Gastroesophageal sphincter (tissue), 4 donors: ENCODE data around the gene TMEM273. TPM values are rescaled to one million over a fixed set of nuclear protein-coding genes. Genes with fewer than 3 reads are reported as not detected.

Source experiments
- ATAC-seq: fragments of 150-250 bp; one replicate; pipeline ENCODE4 v1.9.1; 2016; ENCODE audit warnings: mild to moderate bottlenecking, moderate library complexity
- H3K27ac ChIP-seq, 4 donors: fragments of 200-600 bp; sonication (generic) in 3 of 4; 1 replicate in 3 of 4; 2 replicates in 1 of 4; pipeline ENCODE4 v1.5.1; 2016 to 2019
- H3K27me3 ChIP-seq: fragments of 200-600 bp; sonication (generic); one replicate; pipeline ENCODE4 v1.5.1; 2019
- H3K36me3 ChIP-seq, 2 donors: fragments of 200-600 bp; sonication (generic); one replicate each; pipeline ENCODE4 v1.5.1; 2019; ENCODE audit warnings: control low read depth in 1 of 2
- H3K4me1 ChIP-seq, 3 donors: fragments of 200-600 bp; sonication (generic); 1 replicate in 2 of 3; 2 replicates in 1 of 3; pipeline ENCODE4 v1.5.1; 2016 to 2019; ENCODE audit warnings: control low read depth in 2 of 3
- H3K4me3 ChIP-seq, 2 donors: fragments of 200-600 bp; sonication (generic); one replicate each; pipeline ENCODE4 v1.5.1; 2019; ENCODE audit warnings: mild to moderate bottlenecking in 1 of 2, moderate library complexity in 1 of 2
- H3K9me3 ChIP-seq, 3 donors: fragments of 200-600 bp; sonication (generic); one replicate each; pipeline ENCODE4 v1.5.1; 2017 to 2019; ENCODE audit warnings: control low read depth in 2 of 3
- EP300 ChIP-seq: sonication (generic); formaldehyde crosslinking; IDR thresholded peaks from one replicate; pipeline ENCODE4 v1.6.1; 2017; ENCODE audit warnings: antibody characterized with exemption, mild to moderate bottlenecking
- POLR2A ChIP-seq, 2 donors: fragments of 450-650 bp; IDR thresholded peaks; one replicate each; pipeline ENCODE4 v1.6.1; 2017; ENCODE audit warnings: antibody characterized with exemption in 2 of 2, mild to moderate bottlenecking in 2 of 2, moderate library complexity in 1 of 2
- POLR2AphosphoS5 ChIP-seq: sonication (generic); formaldehyde crosslinking; IDR thresholded peaks from one replicate; pipeline ENCODE4 v1.6.1; 2017; ENCODE audit warnings: antibody characterized with exemption
- WGBS, 2 donors: methylation state at CpG; one replicate each; pipeline ENCODE4 v1.1.5; 2018; ENCODE audit warnings: low coverage in 1 of 2; 5-methylcytosine and 5-hydroxymethylcytosine counted together
- total RNA-seq, 4 donors: library from RNA; depleted of rRNA; stranded (reverse); fragments of >200 nt; gene quantifications; one replicate each; pipeline ENCODE4 v1.1.0, GENCODE V29; 2016
- TF ChIP-seq, protein P1 (sequence below), 4 experiments: fragments of 200-600 bp in 2 of 4; fragments of 450-650 bp in 2 of 4; sonication (generic) in 1 of 4; IDR thresholded peaks; one replicate each; pipeline ENCODE4 v1.5.1; 2017 to 2019; ENCODE audit warnings: antibody characterized with exemption in 4 of 4, mild to moderate bottlenecking in 2 of 4, moderate library complexity in 2 of 4

The TMEM273 gene
- total RNA-seq, 4 donors from 2014 or later, result 12.4 to 65.8 (median 21.7) TPM

DNA sequence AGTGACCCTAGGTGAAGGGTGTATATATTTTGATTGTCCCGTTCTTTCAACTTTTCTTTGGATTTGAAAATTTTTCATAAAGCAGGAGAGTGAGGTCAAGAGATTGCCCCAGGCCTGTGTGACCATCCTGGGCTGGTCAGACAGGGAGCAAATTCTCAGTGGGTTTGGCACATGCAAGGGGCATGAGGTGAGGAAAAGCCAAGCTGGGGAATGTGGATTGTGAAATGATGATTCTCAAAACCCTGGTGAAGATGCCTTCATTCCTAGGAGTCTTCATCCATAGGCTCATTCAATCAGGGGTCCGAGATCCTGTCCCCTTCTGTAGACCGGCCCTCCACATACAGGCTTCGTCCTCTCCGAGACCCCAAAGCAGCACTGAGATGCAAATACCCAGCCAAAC is 27.4 kb downstream of the TMEM273 start:
- no peak for ATAC-seq
- 91 to 92% methylated on average over 1 to 5 of the region's 5 CpGs for WGBS, 2 donors

DNA sequence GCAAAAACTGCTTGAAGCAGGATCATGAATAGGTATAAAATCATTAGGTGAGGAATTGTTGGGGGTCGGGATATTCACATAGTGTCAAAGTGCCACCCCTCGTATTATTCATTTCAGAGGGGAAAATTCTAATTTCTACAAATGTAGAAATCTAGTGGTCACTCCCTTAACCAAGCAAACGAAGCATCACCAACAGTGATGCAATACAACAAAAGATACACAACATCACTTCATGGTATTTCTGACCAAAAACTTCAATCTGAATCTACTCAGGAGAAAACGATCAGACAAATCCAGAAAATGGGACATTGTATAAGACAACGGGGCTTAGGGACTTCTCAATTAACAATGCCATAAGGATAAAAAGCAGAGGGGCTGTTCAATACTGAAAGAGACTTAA is 28.1 kb downstream of the TMEM273 start:
- Histone ChIP-seq H3K36me3 (peaks cover 0 to 3% of the 10 kb centered on the region in 2 donors), H3K9me3 (no peaks in the 10 kb centered on the region), H3K27ac (no peak overlapping the region), H3K27me3 (peaks cover 7% of the 10 kb centered on the region), H3K4me1 (no peaks in the 10 kb centered on the region), H3K4me3 (no peak overlapping the region)
- TF ChIP-seq, protein P1, sequence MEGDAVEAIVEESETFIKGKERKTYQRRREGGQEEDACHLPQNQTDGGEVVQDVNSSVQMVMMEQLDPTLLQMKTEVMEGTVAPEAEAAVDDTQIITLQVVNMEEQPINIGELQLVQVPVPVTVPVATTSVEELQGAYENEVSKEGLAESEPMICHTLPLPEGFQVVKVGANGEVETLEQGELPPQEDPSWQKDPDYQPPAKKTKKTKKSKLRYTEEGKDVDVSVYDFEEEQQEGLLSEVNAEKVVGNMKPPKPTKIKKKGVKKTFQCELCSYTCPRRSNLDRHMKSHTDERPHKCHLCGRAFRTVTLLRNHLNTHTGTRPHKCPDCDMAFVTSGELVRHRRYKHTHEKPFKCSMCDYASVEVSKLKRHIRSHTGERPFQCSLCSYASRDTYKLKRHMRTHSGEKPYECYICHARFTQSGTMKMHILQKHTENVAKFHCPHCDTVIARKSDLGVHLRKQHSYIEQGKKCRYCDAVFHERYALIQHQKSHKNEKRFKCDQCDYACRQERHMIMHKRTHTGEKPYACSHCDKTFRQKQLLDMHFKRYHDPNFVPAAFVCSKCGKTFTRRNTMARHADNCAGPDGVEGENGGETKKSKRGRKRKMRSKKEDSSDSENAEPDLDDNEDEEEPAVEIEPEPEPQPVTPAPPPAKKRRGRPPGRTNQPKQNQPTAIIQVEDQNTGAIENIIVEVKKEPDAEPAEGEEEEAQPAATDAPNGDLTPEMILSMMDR (IDR thresholded peaks at IDR 0.05), result no peak
- no peak for ATAC-seq
- 87 to 90% methylated on average over 5 of the region's 5 CpGs for WGBS, 2 donors

More for the DNA sequence above, 27.4 kb downstream of the TMEM273 start:
- Histone ChIP-seq H3K27me3 (peaks cover 7% of the 10 kb centered on the region), H3K9me3 (no peaks in the 10 kb centered on the region), H3K36me3 (peaks cover 0 to 8% of the 10 kb centered on the region in 2 donors), H3K4me1 (no peaks in the 10 kb centered on the region), H3K27ac (no peak overlapping the region), H3K4me3 (no peak overlapping the region)
- TF ChIP-seq, protein P1 (IDR thresholded peaks at IDR 0.05), result no peak
- no peak for TF ChIP-seq EP300
- no peak for TF ChIP-seq POLR2AphosphoS5
- no peak for TF ChIP-seq POLR2A (IDR thresholded peaks at IDR 0.05)

DNA sequence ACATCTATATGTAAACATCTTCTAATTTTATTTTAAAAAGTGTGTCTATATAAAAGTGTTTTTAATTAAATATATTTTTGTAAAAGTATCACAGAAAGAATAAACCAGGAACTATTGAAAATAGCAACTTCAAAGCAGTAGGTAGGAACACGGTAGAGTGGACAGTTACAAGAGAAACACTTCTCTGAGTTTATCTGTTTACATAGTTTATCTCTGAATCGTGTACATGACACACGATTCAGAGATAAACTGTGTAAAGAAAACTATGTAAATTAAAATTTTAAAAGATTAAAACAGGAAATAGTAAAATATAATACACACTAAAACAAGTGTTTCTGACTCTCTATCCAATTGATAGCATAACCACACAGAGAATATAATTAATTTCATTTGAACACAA is 29.3 kb downstream of the TMEM273 start:
- no peaks in the 10 kb centered on the region for H3K4me1 ChIP-seq
- H3K9me3 ChIP-seq, result no peaks in the 10 kb centered on the region
- H3K27me3 ChIP-seq, result peaks cover 14% of the 10 kb centered on the region
- H3K27ac ChIP-seq, result no peak overlapping the region
- ATAC-seq, result no peak
- WGBS, 2 donors, result 43 to 55% methylated on average over 1 to 3 of the region's 3 CpGs
- H3K4me3 ChIP-seq, result no peak overlapping the region
- TF ChIP-seq POLR2AphosphoS5, result no peak
- no peak for TF ChIP-seq POLR2A (IDR thresholded peaks at IDR 0.05)
- TF ChIP-seq EP300, result no peak
- TF ChIP-seq, protein P1 (IDR thresholded peaks at IDR 0.05), result no peak
- no peaks in the 10 kb centered on the region for H3K36me3 ChIP-seq

DNA sequence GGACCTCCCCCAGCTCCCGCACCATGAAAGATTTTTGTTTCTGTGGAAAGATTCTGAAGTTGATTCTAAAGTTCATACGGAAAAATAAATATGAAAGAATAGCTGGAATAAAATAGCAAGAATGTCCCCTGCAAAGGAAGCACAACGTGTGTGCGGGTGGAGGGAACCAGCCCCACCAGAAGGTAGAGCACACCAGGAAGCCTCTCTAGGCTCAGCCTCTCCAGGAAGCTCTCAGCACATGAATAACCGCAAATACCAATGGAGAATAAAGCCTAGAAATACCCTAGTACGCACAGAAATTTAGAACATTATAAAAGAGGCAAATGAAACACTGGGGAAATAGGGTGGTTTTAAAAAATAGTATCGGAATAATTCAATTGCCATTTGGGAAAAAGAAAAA is 29.8 kb downstream of the TMEM273 start:
- no peaks in the 10 kb centered on the region for H3K4me1 ChIP-seq
- no peaks in the 10 kb centered on the region for H3K36me3 ChIP-seq
- TF ChIP-seq, protein P1 (IDR thresholded peaks at IDR 0.05), result no peak
- no peak for TF ChIP-seq EP300
- TF ChIP-seq POLR2AphosphoS5, result no peak
- TF ChIP-seq POLR2A (IDR thresholded peaks at IDR 0.05), result no peak
- no peak for ATAC-seq
- peaks cover 14% of the 10 kb centered on the region for H3K27me3 ChIP-seq
- no peak overlapping the region for H3K27ac ChIP-seq
- no peak overlapping the region for H3K4me3 ChIP-seq
- H3K9me3 ChIP-seq, result no peaks in the 10 kb centered on the region
- 61 to 65% methylated on average over 6 to 7 of the region's 7 CpGs for WGBS, 2 donors

DNA sequence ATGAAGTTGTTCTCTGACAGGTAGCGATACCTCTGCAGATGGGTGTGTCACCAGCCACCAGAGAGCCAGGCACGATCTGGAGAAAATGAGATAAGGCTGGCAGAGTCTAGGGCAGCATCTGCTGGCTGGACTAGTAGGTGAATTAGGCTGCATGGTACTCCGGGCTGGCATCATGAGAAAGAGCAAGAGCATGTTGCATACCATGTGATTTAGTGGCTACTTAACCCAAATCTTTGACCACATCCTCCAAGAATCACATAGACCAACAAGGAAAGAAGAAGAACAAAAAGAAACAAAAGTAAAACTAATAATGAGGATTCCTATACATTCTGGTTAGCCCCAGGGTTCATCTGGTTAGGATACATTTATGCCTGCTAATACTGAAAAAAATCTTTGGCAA is 31.0 kb downstream of the TMEM273 start:
- peaks cover 14% of the 10 kb centered on the region for H3K27me3 ChIP-seq
- H3K9me3 ChIP-seq, result no peaks in the 10 kb centered on the region
- H3K4me1 ChIP-seq, result no peaks in the 10 kb centered on the region
- H3K36me3 ChIP-seq, result no peaks in the 10 kb centered on the region
- no peak overlapping the region for H3K4me3 ChIP-seq
- ATAC-seq, result no peak
- WGBS, 2 donors, result 80% methylated on average over 1 of the region's 3 CpGs; no CpG with 5 or more reads in 1 of the 2 donors
- TF ChIP-seq POLR2AphosphoS5, result no peak
- TF ChIP-seq POLR2A (IDR thresholded peaks at IDR 0.05), result no peak
- TF ChIP-seq, protein P1 (IDR thresholded peaks at IDR 0.05), result no peak
- no peak for TF ChIP-seq EP300
- H3K27ac ChIP-seq, result no peak overlapping the region
